ENCODE measurements around the gene ALDH1A2. TPM values are rescaled to one million over a fixed set of nuclear protein-coding genes. Genes with fewer than 3 reads are reported as not detected.
"Not testable (repeated sequence)": the region's sequence is repeated elsewhere in the genome, so short reads cannot be mapped to it uniquely, and the experiment has no call there.

The ALDH1A2 gene
- total RNA-seq, 1 donor from 2014 or later: 27.3 TPM

DNA sequence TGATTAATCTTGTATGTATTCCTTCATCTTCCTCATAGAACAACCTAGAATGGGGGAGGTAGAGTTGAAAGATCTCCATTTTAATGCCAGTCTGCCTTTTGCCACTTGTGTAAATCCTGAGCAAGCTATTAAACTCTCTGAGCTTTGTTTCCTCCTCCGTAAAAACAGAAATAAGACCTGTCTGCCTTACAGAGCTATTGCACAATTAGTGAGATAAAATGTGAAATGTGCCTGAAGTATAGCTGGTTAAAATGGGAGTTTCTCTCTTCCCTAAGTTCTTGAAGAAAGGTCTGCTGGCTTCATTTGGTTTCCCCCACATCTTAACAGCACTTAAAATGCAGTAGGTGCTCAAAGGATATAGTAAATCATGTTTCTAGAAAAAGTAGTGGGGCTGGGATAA lies 19.0 kb downstream of the ALDH1A2 start:
- H3K4me1 ChIP-seq: no peaks in the 10 kb centered on the region
- no peaks in the 10 kb centered on the region for H3K36me3 ChIP-seq
- H3K27ac ChIP-seq: no peak overlapping the region
- H3K9me3 ChIP-seq: no peaks in the 10 kb centered on the region
- H3K4me3 ChIP-seq: no peak overlapping the region
- peak; percentile 37 for ATAC-seq
- TF ChIP-seq, protein P1, sequence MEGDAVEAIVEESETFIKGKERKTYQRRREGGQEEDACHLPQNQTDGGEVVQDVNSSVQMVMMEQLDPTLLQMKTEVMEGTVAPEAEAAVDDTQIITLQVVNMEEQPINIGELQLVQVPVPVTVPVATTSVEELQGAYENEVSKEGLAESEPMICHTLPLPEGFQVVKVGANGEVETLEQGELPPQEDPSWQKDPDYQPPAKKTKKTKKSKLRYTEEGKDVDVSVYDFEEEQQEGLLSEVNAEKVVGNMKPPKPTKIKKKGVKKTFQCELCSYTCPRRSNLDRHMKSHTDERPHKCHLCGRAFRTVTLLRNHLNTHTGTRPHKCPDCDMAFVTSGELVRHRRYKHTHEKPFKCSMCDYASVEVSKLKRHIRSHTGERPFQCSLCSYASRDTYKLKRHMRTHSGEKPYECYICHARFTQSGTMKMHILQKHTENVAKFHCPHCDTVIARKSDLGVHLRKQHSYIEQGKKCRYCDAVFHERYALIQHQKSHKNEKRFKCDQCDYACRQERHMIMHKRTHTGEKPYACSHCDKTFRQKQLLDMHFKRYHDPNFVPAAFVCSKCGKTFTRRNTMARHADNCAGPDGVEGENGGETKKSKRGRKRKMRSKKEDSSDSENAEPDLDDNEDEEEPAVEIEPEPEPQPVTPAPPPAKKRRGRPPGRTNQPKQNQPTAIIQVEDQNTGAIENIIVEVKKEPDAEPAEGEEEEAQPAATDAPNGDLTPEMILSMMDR (IDR thresholded peaks at IDR 0.05): no peak
- no peak for DNase-seq
- intact Hi-C loops (cut with DNase I): no loop called here
- peaks cover 8% of the 10 kb centered on the region for H3K27me3 ChIP-seq

DNA sequence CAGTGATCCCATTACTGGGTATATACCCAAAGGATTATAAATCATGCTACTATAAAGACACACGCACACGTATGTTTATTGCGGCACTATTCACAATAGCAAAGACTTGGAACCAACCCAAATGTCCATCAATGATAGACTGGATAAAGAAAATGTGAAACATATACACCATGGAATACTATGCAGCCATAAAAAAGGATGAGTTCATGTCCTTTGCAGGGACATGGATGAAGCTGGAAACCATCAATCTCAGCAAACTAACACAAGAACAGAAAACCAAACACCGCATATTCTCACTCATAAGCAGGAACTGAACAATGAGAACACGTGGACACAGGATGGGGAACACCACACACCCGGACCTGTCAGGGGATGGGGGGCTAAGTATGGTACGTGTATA lies 20.1 kb downstream of the ALDH1A2 start:
- H3K36me3 ChIP-seq; intact Hi-C loops (cut with DNase I); H3K4me3 ChIP-seq; H3K9me3 ChIP-seq; ATAC-seq; H3K4me1 ChIP-seq; DNase-seq; H3K27ac ChIP-seq; H3K27me3 ChIP-seq: not testable (repeated sequence)

DNA sequence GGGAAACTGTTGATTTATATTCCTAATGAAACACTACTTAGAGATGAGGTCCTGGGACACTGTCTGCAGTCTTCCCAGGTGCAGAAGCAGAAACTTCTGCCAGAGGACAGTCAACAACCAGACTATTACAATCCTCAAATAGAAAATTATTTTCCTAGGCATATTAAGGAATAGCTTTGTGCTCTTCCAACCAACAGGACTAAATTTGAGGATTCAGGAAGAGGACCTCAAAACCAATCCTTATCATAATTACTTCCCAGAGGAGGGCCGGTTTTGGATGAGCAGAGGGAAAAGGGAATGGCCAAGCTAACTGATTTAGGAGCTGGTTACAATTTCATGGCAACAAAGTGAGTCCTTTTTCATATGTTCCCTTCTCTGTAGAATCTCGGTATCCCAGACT lies 21.0 kb downstream of the ALDH1A2 start:
- no peak for ATAC-seq
- DNase-seq: no peak

DNA sequence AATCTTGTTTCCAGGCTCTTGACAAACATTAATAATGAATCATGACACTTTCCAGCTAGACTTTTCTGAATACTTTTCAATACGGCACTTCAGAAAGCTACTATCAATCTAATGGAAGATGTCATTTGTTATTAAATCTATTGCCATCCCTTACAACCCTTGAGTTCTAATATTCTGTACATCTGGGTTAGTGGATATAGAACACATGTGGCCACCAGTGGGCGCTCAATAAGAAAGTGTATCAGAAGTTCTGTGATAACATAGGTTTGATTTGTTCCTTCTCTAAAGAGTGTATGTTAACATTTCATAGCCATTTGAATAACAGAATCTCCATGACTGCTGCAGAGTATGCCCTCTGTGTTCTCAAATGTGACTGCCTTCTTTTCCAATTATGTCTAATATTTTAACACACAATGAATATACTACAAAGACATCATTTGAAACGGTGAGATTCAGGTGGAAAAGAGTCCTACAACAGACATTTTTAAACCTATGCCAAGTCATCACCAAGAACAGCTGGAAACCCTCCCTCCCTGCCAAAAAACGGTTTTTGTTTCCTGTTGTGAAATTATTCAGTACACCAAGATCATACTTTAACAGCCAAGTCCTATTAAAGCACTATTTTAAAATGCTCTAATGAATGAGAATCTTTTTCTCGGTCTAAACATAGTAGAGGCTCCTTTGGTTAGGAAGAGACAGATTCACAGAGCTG lies 22.2 kb downstream of the ALDH1A2 start:
- H3K27me3 ChIP-seq: no peaks in the 10 kb centered on the region
- intact Hi-C loops (cut with DNase I): no loop called here
- H3K4me1 ChIP-seq: no peaks in the 10 kb centered on the region
- peak; percentile 79 for ATAC-seq
- H3K9me3 ChIP-seq: no peaks in the 10 kb centered on the region
- no peak overlapping the region for H3K27ac ChIP-seq
- TF ChIP-seq, protein P1 (IDR thresholded peaks at IDR 0.05): peak; percentile 69
- DNase-seq: no peak
- H3K4me3 ChIP-seq: no peak overlapping the region
- H3K36me3 ChIP-seq: no peaks in the 10 kb centered on the region

More for the DNA sequence above, 21.0 kb downstream of the ALDH1A2 start:
- intact Hi-C loops (cut with DNase I): no loop called here
- TF ChIP-seq, protein P1 (IDR thresholded peaks at IDR 0.05): no peak
- H3K27ac ChIP-seq: no peak overlapping the region
- H3K4me1 ChIP-seq: no peaks in the 10 kb centered on the region
- peaks cover 3% of the 10 kb centered on the region for H3K27me3 ChIP-seq
- H3K9me3 ChIP-seq: no peaks in the 10 kb centered on the region
- no peak overlapping the region for H3K4me3 ChIP-seq
- no peaks in the 10 kb centered on the region for H3K36me3 ChIP-seq

DNA sequence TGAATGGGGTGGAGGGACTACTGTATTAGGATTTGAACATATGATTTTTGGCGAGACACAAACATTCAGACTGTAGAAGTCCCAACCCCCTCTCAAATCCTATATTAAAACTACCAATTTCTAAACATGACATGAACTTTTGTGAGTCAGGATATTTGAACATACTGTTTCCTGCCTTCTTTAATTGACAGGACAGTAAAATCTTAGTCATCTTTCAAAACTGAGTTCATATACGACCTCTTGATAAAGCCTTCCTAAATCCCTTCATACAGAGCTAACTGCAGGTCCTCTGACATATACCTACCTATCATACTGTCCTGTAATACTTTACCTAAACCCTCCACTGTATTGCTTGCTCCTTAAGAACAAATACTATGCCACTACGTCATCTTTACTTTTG lies 23.5 kb downstream of the ALDH1A2 start:
- Histone ChIP-seq H3K4me3 (no peak overlapping the region), H3K36me3 (no peaks in the 10 kb centered on the region), H3K9me3 (no peaks in the 10 kb centered on the region), H3K27ac (no peak overlapping the region), H3K27me3 (no peaks in the 10 kb centered on the region), H3K4me1 (peaks cover 3% of the 10 kb centered on the region)
- no peak for DNase-seq
- TF ChIP-seq, protein P1 (IDR thresholded peaks at IDR 0.05): no peak
- intact Hi-C loops (cut with DNase I): no loop called here
- ATAC-seq: no peak

DNA sequence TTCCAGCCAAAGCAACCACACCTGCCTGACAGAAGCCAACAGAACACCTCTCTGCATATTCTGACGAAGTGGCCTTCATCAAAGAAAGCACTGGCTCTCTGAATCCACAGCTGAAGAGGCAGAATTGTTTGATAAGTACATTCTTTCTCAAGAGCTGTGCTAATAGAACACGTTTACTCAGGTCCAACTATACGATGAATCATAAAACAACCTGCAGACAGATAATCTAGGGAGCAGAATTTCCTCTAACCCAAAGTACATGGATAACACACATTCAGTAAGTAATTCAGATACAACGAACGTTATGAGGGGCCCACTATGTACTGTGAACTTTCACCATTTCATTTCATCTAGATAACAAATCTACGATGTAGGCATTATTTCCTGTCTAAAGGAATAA lies 25.4 kb downstream of the ALDH1A2 start:
- no peak for ATAC-seq
- no peak overlapping the region for H3K27ac ChIP-seq
- DNase-seq: no peak
- peaks cover 3% of the 10 kb centered on the region for H3K27me3 ChIP-seq
- no peak overlapping the region for H3K4me3 ChIP-seq
- TF ChIP-seq, protein P1 (IDR thresholded peaks at IDR 0.05): no peak
- peaks cover 3% of the 10 kb centered on the region for H3K4me1 ChIP-seq
- intact Hi-C loops (cut with DNase I): no loop called here
- no peaks in the 10 kb centered on the region for H3K9me3 ChIP-seq
- H3K36me3 ChIP-seq: no peaks in the 10 kb centered on the region

Data from upper lobe of right lung (tissue), 1 donor.